GM21360 (cell line): ENCODE measurements around the gene BRAF.
"Not testable (repeated sequence)": the region's sequence is repeated elsewhere in the genome, so short reads cannot be mapped to it uniquely, and the experiment has no call there.

Experiments used
- ATAC-seq: cut with Tn5 transposase; IDR thresholded peaks from one replicate; pipeline ENCODE4 v1.9.1; 2021; ENCODE audit warnings: mild to moderate bottlenecking, moderate library complexity; ENCODE audit not compliant: unreplicated experiment

The BRAF gene

GRCh38 chr7:140881507-140882228, 43.1 kb downstream of the BRAF start:
- peak; percentile 44 for ATAC-seq

- no peak for ATAC-seq
These were observed 47.5 kb downstream of the BRAF start for GRCh38 chr7:140877249-140877524.

- ATAC-seq = peak; percentile 90
These were observed 48.0 kb downstream of the BRAF start for GRCh38 chr7:140876519-140877248.

- no peak for ATAC-seq
These were observed 51.3 kb downstream of the BRAF start for GRCh38 chr7:140873434-140873833.

- no peak for ATAC-seq
These were observed 54.7 kb downstream of the BRAF start for GRCh38 chr7:140870003-140870402.

- no peak for ATAC-seq
These were observed 55.3 kb downstream of the BRAF start for GRCh38 chr7:140869430-140869829.

- ATAC-seq = no peak
These were observed 57.0 kb downstream of the BRAF start for GRCh38 chr7:140867467-140868462.

GRCh38 chr7:140866926-140867325, 57.8 kb downstream of the BRAF start:
- ATAC-seq = no peak

- no peak for ATAC-seq
These were observed 60.0 kb downstream of the BRAF start for GRCh38 chr7:140864732-140865131.

- no peak for ATAC-seq
These were observed 60.9 kb downstream of the BRAF start for GRCh38 chr7:140863867-140864266.

GRCh38 chr7:140863184-140863583, 61.5 kb downstream of the BRAF start:
- ATAC-seq = no peak

- no peak for ATAC-seq
These were observed 67.7 kb downstream of the BRAF start for GRCh38 chr7:140857048-140857447.

- no peak for ATAC-seq
These were observed 83.5 kb downstream of the BRAF start for GRCh38 chr7:140841166-140841715.

GRCh38 chr7:140831724-140832123, 93.0 kb downstream of the BRAF start:
- no peak for ATAC-seq

GRCh38 chr7:140829720-140830119, 95.0 kb downstream of the BRAF start:
- no peak for ATAC-seq

- no peak for ATAC-seq
These were observed 96.0 kb downstream of the BRAF start for GRCh38 chr7:140828741-140829140.

GRCh38 chr7:140817383-140817782, 107.3 kb downstream of the BRAF start:
- ATAC-seq = not testable (repeated sequence)

GRCh38 chr7:140810830-140811556, 113.7 kb downstream of the BRAF start:
- ATAC-seq = peak; percentile 71

- ATAC-seq = no peak
These were observed 114.3 kb downstream of the BRAF start for GRCh38 chr7:140810385-140810784.

GRCh38 chr7:140778975-140779374, 145.8 kb downstream of the BRAF start:
- ATAC-seq = no peak
